Activated naive CD8-positive, alpha-beta T cell treated with anti-CD3 and anti-CD28 coated beads for 36 hours (primary cell): ENCODE results near the gene IARS2. TPM values are rescaled to one million over a fixed set of nuclear protein-coding genes. Genes with fewer than 3 reads are reported as not detected.
"Not testable (repeated sequence)": the region's sequence is repeated elsewhere in the genome, so short reads cannot be mapped to it uniquely, and the experiment has no call there.

Source experiments
- DNase-seq: peaks from one replicate; pipeline ENCODE4 v3.0.0; 2021
- H3K27ac Mint-ChIP-seq: one replicate; pipeline ENCODE4 v1.8.0; 2022; ENCODE audit warnings: mild to moderate bottlenecking, moderate library complexity, mixed read lengths
- H3K27me3 Mint-ChIP-seq: one replicate; pipeline ENCODE4 v1.8.0; 2022; ENCODE audit warnings: mild to moderate bottlenecking, mixed read lengths
- H3K36me3 Mint-ChIP-seq: one replicate; pipeline ENCODE4 v1.8.0; 2021; ENCODE audit warnings: mild to moderate bottlenecking, mixed read lengths
- H3K4me1 Mint-ChIP-seq: one replicate; pipeline ENCODE4 v1.8.0; 2021; ENCODE audit warnings: mixed read lengths
- H3K4me3 Mint-ChIP-seq: one replicate; pipeline ENCODE4 v1.8.0; 2022; ENCODE audit warnings: mild to moderate bottlenecking, moderate library complexity, mixed read lengths
- H3K9me3 Mint-ChIP-seq: one replicate; pipeline ENCODE4 v1.8.0; 2022; ENCODE audit warnings: mixed read lengths
- total RNA-seq, 2 experiments: library from RNA; stranded (reverse); gene quantifications; one replicate each; pipeline ENCODE4 v1.2.3, GENCODE V29; 2021

The IARS2 gene
- 10 to 100 TPM; 78.5 to 81.4 TPM for total RNA-seq

DNA sequence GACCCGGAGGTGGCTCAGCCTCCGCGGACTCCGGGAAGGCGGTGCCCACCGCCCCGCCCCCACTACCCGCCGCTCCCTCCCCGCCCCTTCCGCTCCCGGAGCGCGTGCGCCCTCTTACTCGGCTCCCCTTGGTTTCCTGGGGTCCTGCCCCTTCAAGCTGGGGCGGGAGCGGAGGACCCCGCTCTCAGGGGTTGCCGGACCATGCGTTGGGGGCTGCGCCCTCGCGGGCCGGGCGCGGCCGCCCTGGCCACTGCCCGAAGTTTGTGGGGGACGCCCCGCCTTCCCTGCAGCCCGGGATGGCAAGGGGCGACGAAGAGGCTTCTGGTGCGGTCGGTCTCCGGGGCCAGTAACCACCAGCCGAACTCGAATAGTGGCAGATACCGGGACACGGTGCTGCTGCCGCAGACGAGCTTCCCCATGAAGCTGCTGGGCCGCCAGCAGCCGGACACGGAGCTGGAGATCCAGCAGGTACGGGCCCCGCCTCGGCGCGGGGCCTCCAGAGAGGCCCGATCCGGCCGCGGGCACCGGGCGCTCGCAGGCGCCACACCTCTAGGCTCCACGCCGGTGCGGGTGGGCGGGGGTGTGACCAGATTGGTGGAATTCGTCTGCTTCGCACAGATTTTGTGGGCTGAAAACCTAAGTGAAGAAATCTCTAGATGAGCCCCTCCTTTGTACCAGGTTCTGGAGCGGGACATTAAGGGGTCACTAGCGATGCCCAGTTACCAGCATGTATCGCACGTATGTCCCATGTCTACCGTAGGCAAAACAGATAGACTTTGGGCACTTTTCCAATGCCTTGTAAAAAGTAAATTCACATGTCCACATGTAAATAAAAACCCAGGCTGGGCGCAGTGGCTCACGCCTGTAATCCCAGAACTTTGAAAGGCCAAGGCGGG is at the start of gene IARS2:
IARS2 (plus strand) TSS at position 117 of the 896 bp plus-strand sequence; CDS start at position 202, 85 bp downstream.
- Mint-ChIP-seq H3K36me3 (peaks cover 12% of the 10 kb centered on the region), H3K4me1 (peaks cover 29% of the 10 kb centered on the region), H3K27me3 (peaks cover 3% of the 10 kb centered on the region), H3K27ac (peak within 1 kb of the TSS; percentile 42), H3K4me3 (peak within 1 kb of the TSS; percentile 77), H3K9me3 (no peaks in the 10 kb centered on the region)
- DNase-seq, result peak; percentile 92

DNA sequence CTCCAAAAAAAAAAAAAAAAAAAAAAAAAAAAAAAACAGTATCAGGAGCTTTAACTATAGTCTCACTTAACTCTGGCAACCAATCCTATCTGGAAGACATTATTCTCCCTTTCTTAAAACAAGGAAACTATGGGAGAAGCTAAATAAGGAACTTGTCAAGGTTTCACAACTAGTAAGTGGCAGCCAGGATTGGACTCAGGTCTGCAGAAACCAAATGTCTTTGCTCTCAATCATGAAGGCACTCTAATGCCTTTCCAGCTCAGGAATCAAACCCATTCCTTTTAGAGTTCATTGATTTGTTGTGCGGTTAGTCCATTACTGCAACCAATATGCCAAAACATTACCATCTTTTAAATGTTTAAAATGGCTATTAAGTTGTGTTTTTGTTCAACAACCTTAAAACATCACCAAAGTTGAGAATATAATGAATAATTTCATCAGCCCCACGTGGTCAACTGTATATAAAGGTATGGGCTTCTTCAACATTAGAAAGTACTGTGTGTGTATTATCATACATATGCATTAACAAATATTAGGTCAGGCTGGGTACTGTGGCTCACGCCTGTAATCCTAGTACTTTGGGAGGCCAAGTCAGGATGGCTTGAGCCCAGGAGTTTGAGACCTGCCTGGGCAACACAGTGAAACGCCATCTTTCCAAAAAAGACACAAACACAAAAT is 49.1 kb upstream of the IARS2 start:
- Mint-ChIP-seq H3K4me1 (peaks cover 32% of the 10 kb centered on the region), H3K27ac (peak overlapping the region; percentile 99), H3K27me3 (no peaks in the 10 kb centered on the region), H3K4me3 (peak overlapping the region; percentile 95), H3K36me3 (peaks cover 23% of the 10 kb centered on the region), H3K9me3 (no peaks in the 10 kb centered on the region)
- no peak for DNase-seq

DNA sequence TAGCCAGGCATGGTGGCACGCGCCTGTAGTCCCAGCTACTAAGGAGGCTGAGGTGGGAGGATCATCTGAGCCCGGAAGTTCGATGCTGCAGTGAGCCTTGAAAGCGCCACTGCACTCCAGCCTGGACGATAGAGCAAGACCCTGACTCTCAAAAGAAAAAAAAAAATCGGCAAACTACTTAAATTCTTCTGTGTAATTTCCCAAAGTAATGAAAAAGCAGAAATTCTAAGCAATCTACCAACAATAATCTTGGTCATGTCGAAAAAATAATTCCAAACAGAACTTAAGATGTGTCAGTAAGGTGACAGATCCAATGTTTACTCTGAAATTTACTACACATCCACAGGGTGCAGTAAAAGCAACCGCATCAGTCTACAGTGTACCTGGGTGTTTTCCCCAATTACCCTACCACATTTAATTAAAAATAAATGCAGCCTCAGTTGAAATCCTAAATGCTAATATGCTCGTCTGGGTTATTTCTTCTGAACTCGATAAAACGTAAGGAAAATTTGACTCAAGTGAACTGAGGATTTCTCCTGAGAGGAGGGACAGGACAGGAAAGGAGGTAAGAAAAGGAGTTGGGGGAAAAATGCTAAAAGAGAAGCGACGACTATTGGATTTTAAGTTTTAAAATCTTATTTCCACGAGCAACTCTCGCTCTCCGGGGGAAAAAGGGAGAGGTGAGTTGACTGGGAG is 48.4 kb upstream of the IARS2 start:
- Mint-ChIP-seq H3K36me3 (peaks cover 23% of the 10 kb centered on the region), H3K9me3 (no peaks in the 10 kb centered on the region), H3K27me3 (no peaks in the 10 kb centered on the region), H3K27ac (peak overlapping the region; percentile 99), H3K4me1 (peaks cover 30% of the 10 kb centered on the region), H3K4me3 (peak overlapping the region; percentile 95)
- DNase-seq, result no peak

- Mint-ChIP-seq H3K4me3 (peak within 1 kb of the TSS; percentile 95), H3K27ac (peak within 1 kb of the TSS; percentile 99), H3K4me1 (peaks cover 29% of the 10 kb centered on the region), H3K9me3 (no peaks in the 10 kb centered on the region), H3K36me3 (peaks cover 20% of the 10 kb centered on the region), H3K27me3 (no peaks in the 10 kb centered on the region)
- peak; percentile 95 for DNase-seq
These were observed 47.6 kb upstream of the IARS2 start, which contains the start of gene EPRS1 for GRCh38 chr1:220046052-220046930. Gene EPRS1 (minus strand): TSS chr1:220046505. CDS start chr1:220046388, 117 bp downstream.

DNA sequence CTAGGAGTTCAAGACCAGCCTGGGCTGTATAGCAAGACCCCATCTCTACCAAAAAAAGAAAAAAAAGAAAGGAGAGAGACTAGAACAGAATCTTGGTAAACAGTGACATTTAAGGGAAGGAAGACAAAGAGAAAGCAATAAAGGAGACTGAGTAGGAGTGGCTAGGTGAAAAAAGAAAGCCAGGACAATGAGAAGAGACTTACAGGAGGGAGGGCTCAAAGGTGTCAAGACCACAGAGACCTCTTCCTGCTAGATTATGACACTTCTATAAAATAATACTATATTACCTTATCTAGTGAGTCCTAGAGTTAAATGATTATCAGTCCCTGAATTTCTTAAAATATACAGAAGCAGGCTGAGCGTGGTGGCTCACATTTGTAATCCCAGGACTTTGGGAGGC is 37.6 kb upstream of the IARS2 start:
- H3K27ac Mint-ChIP-seq, result peak overlapping the region; percentile 57
- peaks cover 4% of the 10 kb centered on the region for H3K36me3 Mint-ChIP-seq
- no peak for DNase-seq
- no peaks in the 10 kb centered on the region for H3K9me3 Mint-ChIP-seq
- H3K4me3 Mint-ChIP-seq, result no peak overlapping the region
- peaks cover 3% of the 10 kb centered on the region for H3K4me1 Mint-ChIP-seq
- H3K27me3 Mint-ChIP-seq, result no peaks in the 10 kb centered on the region

GRCh38 chr1:220060876-220061275 is 33.1 kb upstream of the IARS2 start:
- Mint-ChIP-seq H3K27ac (no peak overlapping the region), H3K36me3 (peaks cover 31% of the 10 kb centered on the region), H3K9me3 (no peaks in the 10 kb centered on the region), H3K4me3 (no peak overlapping the region), H3K27me3 (no peaks in the 10 kb centered on the region), H3K4me1 (peaks cover 3% of the 10 kb centered on the region)
- DNase-seq, result no peak

- DNase-seq, result no peak
- Mint-ChIP-seq H3K27ac (no peak overlapping the region), H3K4me1 (no peaks in the 10 kb centered on the region), H3K4me3 (no peak overlapping the region), H3K9me3 (no peaks in the 10 kb centered on the region), H3K27me3 (no peaks in the 10 kb centered on the region), H3K36me3 (peaks cover 28% of the 10 kb centered on the region)
These were observed 31.3 kb upstream of the IARS2 start for GRCh38 chr1:220062629-220063028.

GRCh38 chr1:220067269-220068204 is 26.4 kb upstream of the IARS2 start:
- no peaks in the 10 kb centered on the region for H3K27me3 Mint-ChIP-seq
- H3K9me3 Mint-ChIP-seq, result no peaks in the 10 kb centered on the region
- H3K4me1 Mint-ChIP-seq, result no peaks in the 10 kb centered on the region
- DNase-seq, result no peak
- peaks cover 26% of the 10 kb centered on the region for H3K36me3 Mint-ChIP-seq
- H3K4me3 Mint-ChIP-seq, result no peak overlapping the region
- H3K27ac Mint-ChIP-seq, result no peak overlapping the region

GRCh38 chr1:220076861-220077762 is 16.8 kb upstream of the IARS2 start:
- no peak overlapping the region for H3K4me3 Mint-ChIP-seq
- no peaks in the 10 kb centered on the region for H3K9me3 Mint-ChIP-seq
- no peaks in the 10 kb centered on the region for H3K27me3 Mint-ChIP-seq
- DNase-seq, result no peak
- H3K36me3 Mint-ChIP-seq, result peaks cover 15% of the 10 kb centered on the region
- no peaks in the 10 kb centered on the region for H3K4me1 Mint-ChIP-seq
- no peak overlapping the region for H3K27ac Mint-ChIP-seq

DNA sequence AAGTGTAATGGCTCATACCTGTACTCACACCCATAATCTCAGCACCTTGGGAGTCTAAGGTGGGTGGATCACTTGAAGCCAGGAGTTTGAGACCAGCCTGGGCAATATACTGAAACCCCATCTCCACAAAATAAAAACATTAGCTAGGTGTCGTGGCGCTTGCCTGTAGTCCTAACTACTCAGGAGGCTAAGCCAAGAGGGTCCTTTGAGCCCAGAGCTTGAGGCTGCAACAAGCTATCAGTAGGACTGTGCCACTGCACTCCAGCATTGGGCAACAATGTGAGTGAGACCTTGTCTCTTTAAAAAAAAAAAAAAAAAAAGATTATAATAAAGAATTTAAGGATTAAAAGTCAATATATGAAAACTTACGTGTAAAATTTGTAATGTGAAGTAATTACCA is 16.0 kb upstream of the IARS2 start:
- no peak for DNase-seq
- Mint-ChIP-seq H3K27me3 (no peaks in the 10 kb centered on the region), H3K9me3 (no peaks in the 10 kb centered on the region), H3K36me3 (peaks cover 8% of the 10 kb centered on the region), H3K4me1 (no peaks in the 10 kb centered on the region), H3K4me3 (no peak overlapping the region), H3K27ac (no peak overlapping the region)

DNA sequence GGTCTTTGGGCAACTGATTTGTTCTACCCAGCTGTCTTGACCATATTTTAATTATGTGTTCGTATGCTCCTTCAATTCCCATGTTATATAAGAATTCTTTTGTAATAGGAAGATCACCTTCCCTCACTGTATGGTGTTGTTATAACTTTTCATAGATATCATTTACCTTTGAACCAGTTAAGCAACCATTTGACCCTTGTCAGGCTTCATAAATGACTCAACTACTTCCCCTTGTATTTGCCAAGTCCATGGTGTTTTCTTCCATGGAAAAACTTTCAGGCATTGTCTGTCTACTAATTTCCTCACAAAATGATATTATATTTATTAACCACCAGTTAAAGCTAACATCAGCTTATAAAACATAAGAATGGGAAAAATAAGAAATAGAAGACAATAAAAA is 9.5 kb upstream of the IARS2 start:
- H3K9me3 Mint-ChIP-seq, result no peaks in the 10 kb centered on the region
- no peak for DNase-seq
- H3K4me1 Mint-ChIP-seq, result peaks cover 8% of the 10 kb centered on the region
- H3K4me3 Mint-ChIP-seq, result no peak overlapping the region
- H3K36me3 Mint-ChIP-seq, result peaks cover 13% of the 10 kb centered on the region
- no peaks in the 10 kb centered on the region for H3K27me3 Mint-ChIP-seq
- no peak overlapping the region for H3K27ac Mint-ChIP-seq

- H3K4me3 Mint-ChIP-seq, H3K27ac Mint-ChIP-seq, H3K9me3 Mint-ChIP-seq, H3K27me3 Mint-ChIP-seq, DNase-seq: not testable (repeated sequence)
- Mint-ChIP-seq H3K4me1 (peaks cover 13% of the 10 kb centered on the region), H3K36me3 (peaks cover 10% of the 10 kb centered on the region)
These were observed 7.7 kb upstream of the IARS2 start for GRCh38 chr1:220086261-220086686.
